ENCODE results near the gene DYRK1B. TPM values are rescaled to one million over a fixed set of nuclear protein-coding genes. Genes with fewer than 3 reads are reported as not detected.

The DYRK1B gene
- total and polyA plus RNA-seq, 2 experiments from 2014 or later, result 6.5 to 8.6 TPM

- no peak for TF ChIP-seq REST (IDR thresholded peaks at IDR 0.05; ENCODE audit: unreplicated experiment)
- no peak for TF ChIP-seq CTCF (conservative IDR thresholded peaks at IDR 0.05; ENCODE audit: low read depth in 2 of 2)
- TF ChIP-seq EZH2 (IDR thresholded peaks at IDR 0.05; ENCODE audit: low read depth, unreplicated experiment), result no peak
- TF ChIP-seq NANOG (IDR thresholded peaks at IDR 0.05; ENCODE audit: borderline replicate concordance), result no peak
- no peak for TF ChIP-seq JUNB (IDR thresholded peaks at IDR 0.05; ENCODE audit: unreplicated experiment)
- no peak for TF ChIP-seq EZH2phosphoT487 (IDR thresholded peaks at IDR 0.05; ENCODE audit: unreplicated experiment)
- no peak for TF ChIP-seq ZNF114 (CRISPR knock-in tag; IDR thresholded peaks at IDR 0.05)
- TF ChIP-seq ZNF331 (CRISPR knock-in tag; IDR thresholded peaks at IDR 0.05; ENCODE audit: low read depth), result no peak
These were observed 1.4 kb downstream of the DYRK1B start (continued) for GRCh38 chr19:39832341-39833083.

- H3K4me2 ChIP-seq, result no peak overlapping the region
- peak overlapping the region; percentile 74; the same call in 2 of the 3 replicates for H3K4me3 Mint-ChIP-seq
- TF ChIP-seq NANOG (IDR thresholded peaks at IDR 0.05; ENCODE audit: borderline replicate concordance) (no peak), EZH2 (IDR thresholded peaks at IDR 0.05; ENCODE audit: low read depth, unreplicated experiment) (no peak), EZH2phosphoT487 (IDR thresholded peaks at IDR 0.05; ENCODE audit: unreplicated experiment) (no peak), POLR2AphosphoS5 (IDR thresholded peaks at IDR 0.05; ENCODE audit: low read depth) (no peak), ZNF114 (CRISPR knock-in tag; IDR thresholded peaks at IDR 0.05) (no peak), JUNB (IDR thresholded peaks at IDR 0.05; ENCODE audit: unreplicated experiment) (no peak), REST (IDR thresholded peaks at IDR 0.05; ENCODE audit: unreplicated experiment) (no peak), STAT1 (IDR thresholded peaks at IDR 0.05; ENCODE audit: unreplicated experiment) (no peak), ZNF331 (CRISPR knock-in tag; IDR thresholded peaks at IDR 0.05; ENCODE audit: low read depth) (no peak)
These were observed 2.3 kb downstream of the DYRK1B start for GRCh38 chr19:39831679-39832078.

More at GRCh38 chr19:39831679-39832078, 2.3 kb downstream of the DYRK1B start:
- Histone ChIP-seq H2AFZ (no peak overlapping the region), H4K20me1 (replicated peaks; ENCODE audit: insufficient read depth) (peaks cover 3% of the 10 kb centered on the region; the same call in 1 of the 2 replicates), H3K4me3 (no peak overlapping the region), H3K36me3 (ENCODE audit: insufficient read depth) (peaks cover 21% of the 10 kb centered on the region), H3K27ac (ENCODE audit: low read depth) (no peak overlapping the region), H3K9me2 (ENCODE audit: insufficient read depth) (no peaks in the 10 kb centered on the region), H3K27me3 (ENCODE audit: insufficient read depth) (no peaks in the 10 kb centered on the region), H3K4me1 (ENCODE audit: insufficient read depth) (peaks cover 5% of the 10 kb centered on the region; the same call in 1 of the 2 replicates), H3K79me2 (replicated peaks; ENCODE audit: insufficient read depth) (peaks cover 6% of the 10 kb centered on the region), H3F3A (replicated peaks; ENCODE audit: low read depth) (peaks cover 22% of the 10 kb centered on the region)
- no peak for DNase-seq (ENCODE audit: low spot score)
- Mint-ChIP-seq H3K4me1 (peaks cover 17% of the 10 kb centered on the region), H3K27ac (no peak overlapping the region), H3K27me3 (ENCODE audit: insufficient read depth, low read depth, poor library complexity) (peaks cover 16% of the 10 kb centered on the region), H3K9me3 (no peaks in the 10 kb centered on the region), H3K36me3 (ENCODE audit: low read depth) (peaks cover 59% of the 10 kb centered on the region)
- no peak for ATAC-seq

Data from GM23338 (cell line).